ENCODE results near the gene ATP6V0E1. TPM values are rescaled to one million over a fixed set of nuclear protein-coding genes. Genes with fewer than 3 reads are reported as not detected.

Gene ATP6V0E1
- total RNA-seq, 2 donors from 2014 or later = 156 to 193 TPM

DNA sequence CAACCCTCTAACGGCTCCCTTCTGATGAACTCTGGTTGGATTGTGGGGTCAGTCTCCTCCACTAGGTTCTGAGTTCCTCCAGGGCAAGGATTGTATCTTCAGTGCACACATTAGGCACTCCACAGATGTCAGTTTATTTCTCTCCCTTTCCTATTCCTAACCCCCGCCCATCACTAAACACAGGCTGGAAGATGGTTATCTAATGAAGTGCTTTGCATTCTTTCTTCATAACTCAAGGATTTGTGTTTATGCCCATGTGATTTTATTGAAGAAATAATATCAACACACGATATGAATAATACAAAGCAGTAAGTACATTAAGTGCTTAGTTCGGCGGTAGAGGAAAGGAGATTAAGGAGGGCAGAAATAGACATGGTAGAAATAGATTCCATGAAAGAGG lies 68.2 kb downstream of the ATP6V0E1 start:
- TF ChIP-seq, protein P1, sequence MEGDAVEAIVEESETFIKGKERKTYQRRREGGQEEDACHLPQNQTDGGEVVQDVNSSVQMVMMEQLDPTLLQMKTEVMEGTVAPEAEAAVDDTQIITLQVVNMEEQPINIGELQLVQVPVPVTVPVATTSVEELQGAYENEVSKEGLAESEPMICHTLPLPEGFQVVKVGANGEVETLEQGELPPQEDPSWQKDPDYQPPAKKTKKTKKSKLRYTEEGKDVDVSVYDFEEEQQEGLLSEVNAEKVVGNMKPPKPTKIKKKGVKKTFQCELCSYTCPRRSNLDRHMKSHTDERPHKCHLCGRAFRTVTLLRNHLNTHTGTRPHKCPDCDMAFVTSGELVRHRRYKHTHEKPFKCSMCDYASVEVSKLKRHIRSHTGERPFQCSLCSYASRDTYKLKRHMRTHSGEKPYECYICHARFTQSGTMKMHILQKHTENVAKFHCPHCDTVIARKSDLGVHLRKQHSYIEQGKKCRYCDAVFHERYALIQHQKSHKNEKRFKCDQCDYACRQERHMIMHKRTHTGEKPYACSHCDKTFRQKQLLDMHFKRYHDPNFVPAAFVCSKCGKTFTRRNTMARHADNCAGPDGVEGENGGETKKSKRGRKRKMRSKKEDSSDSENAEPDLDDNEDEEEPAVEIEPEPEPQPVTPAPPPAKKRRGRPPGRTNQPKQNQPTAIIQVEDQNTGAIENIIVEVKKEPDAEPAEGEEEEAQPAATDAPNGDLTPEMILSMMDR (IDR thresholded peaks at IDR 0.05) = no peak
- no peaks in the 10 kb centered on the region for H3K9me3 ChIP-seq
- no peaks in the 10 kb centered on the region for H3K27me3 ChIP-seq
- H3K27ac ChIP-seq = no peak overlapping the region
- no peak for DNase-seq (ENCODE audit: low spot score)
- no peaks in the 10 kb centered on the region for H3K36me3 ChIP-seq
- peaks cover 0 to 5% of the 10 kb centered on the region in 2 donors for H3K4me1 ChIP-seq
- no peak overlapping the region for H3K4me3 ChIP-seq

- Histone ChIP-seq H3K27ac (no peak overlapping the region), H3K4me1 (peaks cover 0 to 12% of the 10 kb centered on the region in 2 donors), H3K27me3 (no peaks in the 10 kb centered on the region), H3K4me3 (no peak overlapping the region), H3K9me3 (no peaks in the 10 kb centered on the region), H3K36me3 (no peaks in the 10 kb centered on the region)
- TF ChIP-seq, protein P1 (IDR thresholded peaks at IDR 0.05) = no peak
- DNase-seq (ENCODE audit: low spot score) = no peak
Measured at GRCh38 chr5:173053041-173053440, 69.5 kb downstream of the ATP6V0E1 start.

- Histone ChIP-seq H3K4me1 (peaks cover 0 to 22% of the 10 kb centered on the region in 2 donors), H3K4me3 (peak overlapping the region; percentile 83 to 100), H3K36me3 (no peaks in the 10 kb centered on the region), H3K27me3 (no peaks in the 10 kb centered on the region), H3K9me3 (no peaks in the 10 kb centered on the region), H3K27ac (no peak overlapping the region)
- TF ChIP-seq, protein P1 (IDR thresholded peaks at IDR 0.05) = no peak
- DNase-seq (ENCODE audit: low spot score) = no peak
Measured at GRCh38 chr5:173055042-173055721, 71.6 kb downstream of the ATP6V0E1 start.

- peak overlapping the region; percentile 83 to 100 for H3K4me3 ChIP-seq
- H3K4me1 ChIP-seq = peaks cover 0 to 22% of the 10 kb centered on the region in 2 donors
- H3K9me3 ChIP-seq = no peaks in the 10 kb centered on the region
- H3K27me3 ChIP-seq = no peaks in the 10 kb centered on the region
- TF ChIP-seq, protein P1 (IDR thresholded peaks at IDR 0.05) = no peak
- no peaks in the 10 kb centered on the region for H3K36me3 ChIP-seq
- DNase-seq (ENCODE audit: low spot score) = no peak
- H3K27ac ChIP-seq = peak overlapping the region; percentile 99 to 100
Measured at GRCh38 chr5:173055722-173055982, 72.1 kb downstream of the ATP6V0E1 start.

- Histone ChIP-seq H3K27me3 (no peaks in the 10 kb centered on the region), H3K27ac (peak within 1 kb of the TSS; percentile 99 to 100), H3K4me3 (peak within 1 kb of the TSS; percentile 83 to 100), H3K9me3 (no peaks in the 10 kb centered on the region), H3K36me3 (no peaks in the 10 kb centered on the region), H3K4me1 (peaks cover 0 to 22% of the 10 kb centered on the region in 2 donors)
- DNase-seq (ENCODE audit: low spot score) = peak; percentile 98
- TF ChIP-seq, protein P1 (IDR thresholded peaks at IDR 0.05) = peak in 1 of 2 donors; percentile 14
Measured at GRCh38 chr5:173055983-173056782, 72.6 kb downstream of the ATP6V0E1 start, which contains the start of gene CREBRF. Gene CREBRF, plus strand, starts transcription at chr5:173056352. Its CDS starts 24,424 bp downstream, at chr5:173080776.
